ENCODE measurements around the gene TANC2. TPM values are rescaled to one million over a fixed set of nuclear protein-coding genes. Genes with fewer than 3 reads are reported as not detected.

TANC2 gene
- total RNA-seq, 4 donors from 2014 or later: 7.5 to 21.3 (median 14.6) TPM

- no peaks in the 10 kb centered on the region for H3K4me1 ChIP-seq
- peaks cover 0 to 7% (median 0%) of the 10 kb centered on the region in 4 donors for H3K27me3 ChIP-seq
- H3K4me3 ChIP-seq: no peak overlapping the region
- H3K27ac ChIP-seq (replicated peaks in 1 of 4): no peak overlapping the region
- DNase-seq (ENCODE audit: extremely low spot score): no peak
- H3K9me3 ChIP-seq: peaks cover 0 to 17% (median 6%) of the 10 kb centered on the region in 4 donors
- H3K36me3 ChIP-seq: no peaks in the 10 kb centered on the region
- TF ChIP-seq POLR2AphosphoS5 (IDR thresholded peaks at IDR 0.05): no peak
- no peak for TF ChIP-seq CTCF (IDR thresholded peaks at IDR 0.05)
- no peak for TF ChIP-seq EP300 (IDR thresholded peaks at IDR 0.05)
- no peak for TF ChIP-seq POLR2A (IDR thresholded peaks at IDR 0.05; ENCODE audit: low read depth)
- 19% methylated on average over 1 of the region's 1 CpG for WGBS
- intact Hi-C loops (cut with DNase I): no loop called here
These were observed 28.4 kb upstream of the TANC2 start for GRCh38 chr17:62937606-62938005.

GRCh38 chr17:62941358-62941991 lies 24.6 kb upstream of the TANC2 start:
- 84% methylated on average over 4 of the region's 4 CpGs for WGBS
- no peaks in the 10 kb centered on the region for H3K27me3 ChIP-seq
- H3K9me3 ChIP-seq: peaks cover 0 to 17% (median 6%) of the 10 kb centered on the region in 4 donors
- H3K27ac ChIP-seq (replicated peaks in 1 of 4): no peak overlapping the region
- TF ChIP-seq POLR2A (IDR thresholded peaks at IDR 0.05; ENCODE audit: low read depth) (no peak), POLR2AphosphoS5 (IDR thresholded peaks at IDR 0.05) (no peak), EP300 (IDR thresholded peaks at IDR 0.05) (no peak), CTCF (IDR thresholded peaks at IDR 0.05) (no peak)
- intact Hi-C loops (cut with DNase I): no loop called here
- H3K4me3 ChIP-seq: no peak overlapping the region
- H3K4me1 ChIP-seq: no peaks in the 10 kb centered on the region
- no peak for DNase-seq (ENCODE audit: extremely low spot score)
- H3K36me3 ChIP-seq: no peaks in the 10 kb centered on the region

- no peaks in the 10 kb centered on the region for H3K36me3 ChIP-seq
- H3K4me1 ChIP-seq: peaks cover 0 to 6% (median 2%) of the 10 kb centered on the region in 4 donors
- no peak for DNase-seq (ENCODE audit: extremely low spot score)
- H3K27me3 ChIP-seq: no peaks in the 10 kb centered on the region
- intact Hi-C loops (cut with DNase I): no loop called here
- WGBS: 95% methylated on average over 1 of the region's 1 CpG
- no peak overlapping the region for H3K27ac ChIP-seq (replicated peaks in 1 of 4)
- no peak overlapping the region for H3K4me3 ChIP-seq
- peaks cover 0 to 4% (median 0%) of the 10 kb centered on the region in 4 donors for H3K9me3 ChIP-seq
- TF ChIP-seq CTCF (IDR thresholded peaks at IDR 0.05): no peak
- TF ChIP-seq EP300 (IDR thresholded peaks at IDR 0.05): no peak
- TF ChIP-seq POLR2AphosphoS5 (IDR thresholded peaks at IDR 0.05): no peak
- TF ChIP-seq POLR2A (IDR thresholded peaks at IDR 0.05; ENCODE audit: low read depth): no peak
These were observed 17.7 kb upstream of the TANC2 start for GRCh38 chr17:62948370-62948769.

- TF ChIP-seq CTCF (IDR thresholded peaks at IDR 0.05) (no peak), POLR2A (IDR thresholded peaks at IDR 0.05; ENCODE audit: low read depth) (no peak), EP300 (IDR thresholded peaks at IDR 0.05) (no peak), POLR2AphosphoS5 (IDR thresholded peaks at IDR 0.05) (no peak)
- intact Hi-C loops (cut with DNase I): no loop called here
- 90% methylated on average over 3 of the region's 3 CpGs for WGBS
- Histone ChIP-seq H3K36me3 (no peaks in the 10 kb centered on the region), H3K4me3 (no peak overlapping the region), H3K27ac (replicated peaks in 1 of 4) (no peak overlapping the region), H3K4me1 (peaks cover 0 to 6% (median 2%) of the 10 kb centered on the region in 4 donors), H3K9me3 (peaks cover 0 to 4% (median 0%) of the 10 kb centered on the region in 4 donors), H3K27me3 (no peaks in the 10 kb centered on the region)
- no peak for DNase-seq (ENCODE audit: extremely low spot score)
These were observed 17.0 kb upstream of the TANC2 start for GRCh38 chr17:62949036-62949435.

- no peak for TF ChIP-seq CTCF (IDR thresholded peaks at IDR 0.05)
- no peaks in the 10 kb centered on the region for H3K36me3 ChIP-seq
- intact Hi-C loops (cut with DNase I): no loop called here
- H3K27me3 ChIP-seq: no peaks in the 10 kb centered on the region
- 14% methylated on average over 1 of the region's 1 CpG for WGBS
- H3K27ac ChIP-seq (replicated peaks in 1 of 4): no peak overlapping the region
- peaks cover 0 to 4% (median 0%) of the 10 kb centered on the region in 4 donors for H3K9me3 ChIP-seq
- DNase-seq (ENCODE audit: extremely low spot score): no peak
- peaks cover 0 to 6% (median 2%) of the 10 kb centered on the region in 4 donors for H3K4me1 ChIP-seq
- no peak overlapping the region for H3K4me3 ChIP-seq
These were observed 16.0 kb upstream of the TANC2 start for GRCh38 chr17:62950067-62950466.
